Measurements from ENCODE around the gene MRPL58.

GRCh38 chr17:74981318-74981978 is 31.0 kb upstream of the MRPL58 start:
- TF ChIP-seq LEF1 (IDR thresholded peaks at IDR 0.05; ENCODE audit: borderline replicate concordance) (no peak), SP1 (IDR thresholded peaks at IDR 0.05) (no peak), BHLHE40 (IDR thresholded peaks at IDR 0.05; ENCODE audit: borderline replicate concordance) (no peak), ELF4 (IDR thresholded peaks at IDR 0.05) (no peak), ARNT (IDR thresholded peaks at IDR 0.05) (no peak), FOXA1 (IDR thresholded peaks at IDR 0.05) (no peak), TARDBP (IDR thresholded peaks at IDR 0.05) (no peak)
